Spleen (tissue), 7 donors: Measurements from ENCODE around the gene LRP1B.

Experiments used
- POLR2A ChIP-seq, 3 donors: fragments of 450-650 bp; IDR thresholded peaks; one replicate each; pipeline ENCODE4 v1.5.1; 2017; ENCODE audit warnings: antibody characterized with exemption in 3 of 3, mild to moderate bottlenecking in 1 of 3
- POLR2AphosphoS5 ChIP-seq, 3 donors: sonication (generic); formaldehyde crosslinking; IDR thresholded peaks; one replicate each; pipeline ENCODE4 v1.5.1; 2017; ENCODE audit warnings: antibody characterized with exemption in 3 of 3
- TF ChIP-seq, protein P1 (sequence below), 11 experiments: fragments of 200-600 bp in 7 of 11; fragments of 450-650 bp in 4 of 11; sonication (generic) in 4 of 11; IDR thresholded peaks in 8 of 11; conservative IDR thresholded peaks in 3 of 11; 1 replicate in 7 of 11; 2 replicates in 4 of 11; pipeline versions ENCODE4 v1.4.0 to v1.8.0; 2016 to 2021; ENCODE audit warnings: antibody characterized with exemption in 11 of 11, inconsistent platforms in 4 of 11, mild to moderate bottlenecking in 1 of 11
- donor health status: DM: no; HTN: no; CAD: no; lungs with moderate emphysema.
- donor health status: DM: no; HTN: no; CAD: no.
- donor health status: DM: no; HTN: no; CAD: no.

DNA sequence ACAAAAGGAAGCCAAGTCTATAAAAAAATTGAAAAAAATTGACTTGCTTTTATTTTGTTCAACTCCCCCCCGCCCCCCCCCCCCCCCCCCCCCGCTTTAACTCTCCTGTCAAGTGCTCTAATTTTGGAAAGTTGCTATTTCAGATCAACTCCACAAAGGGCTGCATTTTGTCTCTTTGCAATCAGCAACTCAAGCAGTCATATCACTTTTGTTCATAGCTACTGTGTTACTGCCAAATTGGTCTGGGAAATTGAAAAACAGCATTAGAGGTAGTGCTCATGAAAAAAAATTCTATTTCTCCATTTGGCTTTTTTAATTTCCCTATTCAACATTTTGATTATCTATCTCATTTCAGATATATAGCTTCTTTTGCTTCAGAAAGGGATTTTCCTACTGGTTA, 531.8 kb downstream of the LRP1B start:
- TF ChIP-seq POLR2A (IDR thresholded peaks at IDR 0.05): no peak
- TF ChIP-seq, protein P1, sequence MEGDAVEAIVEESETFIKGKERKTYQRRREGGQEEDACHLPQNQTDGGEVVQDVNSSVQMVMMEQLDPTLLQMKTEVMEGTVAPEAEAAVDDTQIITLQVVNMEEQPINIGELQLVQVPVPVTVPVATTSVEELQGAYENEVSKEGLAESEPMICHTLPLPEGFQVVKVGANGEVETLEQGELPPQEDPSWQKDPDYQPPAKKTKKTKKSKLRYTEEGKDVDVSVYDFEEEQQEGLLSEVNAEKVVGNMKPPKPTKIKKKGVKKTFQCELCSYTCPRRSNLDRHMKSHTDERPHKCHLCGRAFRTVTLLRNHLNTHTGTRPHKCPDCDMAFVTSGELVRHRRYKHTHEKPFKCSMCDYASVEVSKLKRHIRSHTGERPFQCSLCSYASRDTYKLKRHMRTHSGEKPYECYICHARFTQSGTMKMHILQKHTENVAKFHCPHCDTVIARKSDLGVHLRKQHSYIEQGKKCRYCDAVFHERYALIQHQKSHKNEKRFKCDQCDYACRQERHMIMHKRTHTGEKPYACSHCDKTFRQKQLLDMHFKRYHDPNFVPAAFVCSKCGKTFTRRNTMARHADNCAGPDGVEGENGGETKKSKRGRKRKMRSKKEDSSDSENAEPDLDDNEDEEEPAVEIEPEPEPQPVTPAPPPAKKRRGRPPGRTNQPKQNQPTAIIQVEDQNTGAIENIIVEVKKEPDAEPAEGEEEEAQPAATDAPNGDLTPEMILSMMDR (IDR thresholded peaks at IDR 0.05 in 8 of 11, conservative IDR thresholded peaks at IDR 0.05 in 3 of 11): no peak
- no peak for TF ChIP-seq POLR2AphosphoS5 (IDR thresholded peaks at IDR 0.05)
